Type B pancreatic cell (in vitro differentiated cells): ENCODE data around the gene THOP1. TPM values are rescaled to one million over a fixed set of nuclear protein-coding genes. Genes with fewer than 3 reads are reported as not detected.
"Not testable (repeated sequence)": the region's sequence is repeated elsewhere in the genome, so short reads cannot be mapped to it uniquely, and the experiment has no call there.

Experiments used
- DNase-seq: peaks from one replicate; pipeline ENCODE4 v3.0.0; 2021; ENCODE audit warnings: mixed read lengths; ENCODE audit not compliant: unreplicated experiment; ENCODE audit errors: extremely low spot score
- H3K27ac Mint-ChIP-seq: 2 replicates; pipeline ENCODE4 v1.8.0; 2021; ENCODE audit warnings: mild to moderate bottlenecking, mixed read lengths
- H3K27me3 Mint-ChIP-seq: 2 replicates; pipeline ENCODE4 v1.8.0; 2021; ENCODE audit warnings: mixed read lengths
- H3K36me3 Mint-ChIP-seq: 2 replicates; pipeline ENCODE4 v1.8.0; 2021; ENCODE audit warnings: mixed read lengths
- H3K4me1 Mint-ChIP-seq: one replicate; pipeline ENCODE4 v1.8.0; 2021; ENCODE audit warnings: mixed read lengths; ENCODE audit not compliant: unreplicated experiment
- H3K4me3 Mint-ChIP-seq: 2 replicates; pipeline ENCODE4 v1.8.0; 2021; ENCODE audit warnings: mild to moderate bottlenecking, mixed read lengths
- H3K9me3 Mint-ChIP-seq: 2 replicates; pipeline ENCODE4 v1.8.0; 2021; ENCODE audit warnings: mixed read lengths
- total RNA-seq: library from RNA; stranded (reverse); gene quantifications from 2 replicates; pipeline ENCODE4 v1.2.1, GENCODE V29; 2021; ENCODE audit warnings: low replicate concordance
- TF ChIP-seq, protein P1 (sequence below): fragments of 200-600 bp; sonication (generic); conservative IDR thresholded peaks from 2 replicates; pipeline ENCODE4 v1.5.0; 2021; ENCODE audit warnings: antibody characterized with exemption, mild to moderate bottlenecking

THOP1 gene
- total RNA-seq, 1 donor from 2014 or later: 109 TPM

DNA sequence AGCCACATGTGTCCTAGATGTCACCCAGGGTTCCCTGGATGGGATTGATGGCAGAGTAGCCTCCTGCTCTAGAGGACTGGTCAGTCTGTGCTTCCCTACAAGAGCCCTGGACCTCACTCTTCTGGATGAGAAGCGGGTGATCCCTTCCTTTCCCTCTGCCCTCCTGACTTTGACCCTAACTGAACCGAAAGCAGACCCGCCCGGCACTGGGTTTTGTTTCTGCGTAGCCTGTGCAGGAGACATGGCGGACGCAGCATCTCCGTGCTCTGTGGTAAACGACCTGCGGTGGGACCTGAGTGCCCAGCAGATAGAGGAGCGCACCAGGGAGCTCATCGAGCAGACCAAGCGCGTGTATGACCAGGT is 4.9 kb downstream of the THOP1 start:
- H3K27me3 Mint-ChIP-seq: no peaks in the 10 kb centered on the region
- no peaks in the 10 kb centered on the region for H3K36me3 Mint-ChIP-seq
- no peak for DNase-seq
- H3K27ac Mint-ChIP-seq: no peak overlapping the region
- TF ChIP-seq, protein P1, sequence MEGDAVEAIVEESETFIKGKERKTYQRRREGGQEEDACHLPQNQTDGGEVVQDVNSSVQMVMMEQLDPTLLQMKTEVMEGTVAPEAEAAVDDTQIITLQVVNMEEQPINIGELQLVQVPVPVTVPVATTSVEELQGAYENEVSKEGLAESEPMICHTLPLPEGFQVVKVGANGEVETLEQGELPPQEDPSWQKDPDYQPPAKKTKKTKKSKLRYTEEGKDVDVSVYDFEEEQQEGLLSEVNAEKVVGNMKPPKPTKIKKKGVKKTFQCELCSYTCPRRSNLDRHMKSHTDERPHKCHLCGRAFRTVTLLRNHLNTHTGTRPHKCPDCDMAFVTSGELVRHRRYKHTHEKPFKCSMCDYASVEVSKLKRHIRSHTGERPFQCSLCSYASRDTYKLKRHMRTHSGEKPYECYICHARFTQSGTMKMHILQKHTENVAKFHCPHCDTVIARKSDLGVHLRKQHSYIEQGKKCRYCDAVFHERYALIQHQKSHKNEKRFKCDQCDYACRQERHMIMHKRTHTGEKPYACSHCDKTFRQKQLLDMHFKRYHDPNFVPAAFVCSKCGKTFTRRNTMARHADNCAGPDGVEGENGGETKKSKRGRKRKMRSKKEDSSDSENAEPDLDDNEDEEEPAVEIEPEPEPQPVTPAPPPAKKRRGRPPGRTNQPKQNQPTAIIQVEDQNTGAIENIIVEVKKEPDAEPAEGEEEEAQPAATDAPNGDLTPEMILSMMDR: no peak
- no peak overlapping the region for H3K4me3 Mint-ChIP-seq
- peaks cover 11% of the 10 kb centered on the region for H3K4me1 Mint-ChIP-seq
- H3K9me3 Mint-ChIP-seq: no peaks in the 10 kb centered on the region

DNA sequence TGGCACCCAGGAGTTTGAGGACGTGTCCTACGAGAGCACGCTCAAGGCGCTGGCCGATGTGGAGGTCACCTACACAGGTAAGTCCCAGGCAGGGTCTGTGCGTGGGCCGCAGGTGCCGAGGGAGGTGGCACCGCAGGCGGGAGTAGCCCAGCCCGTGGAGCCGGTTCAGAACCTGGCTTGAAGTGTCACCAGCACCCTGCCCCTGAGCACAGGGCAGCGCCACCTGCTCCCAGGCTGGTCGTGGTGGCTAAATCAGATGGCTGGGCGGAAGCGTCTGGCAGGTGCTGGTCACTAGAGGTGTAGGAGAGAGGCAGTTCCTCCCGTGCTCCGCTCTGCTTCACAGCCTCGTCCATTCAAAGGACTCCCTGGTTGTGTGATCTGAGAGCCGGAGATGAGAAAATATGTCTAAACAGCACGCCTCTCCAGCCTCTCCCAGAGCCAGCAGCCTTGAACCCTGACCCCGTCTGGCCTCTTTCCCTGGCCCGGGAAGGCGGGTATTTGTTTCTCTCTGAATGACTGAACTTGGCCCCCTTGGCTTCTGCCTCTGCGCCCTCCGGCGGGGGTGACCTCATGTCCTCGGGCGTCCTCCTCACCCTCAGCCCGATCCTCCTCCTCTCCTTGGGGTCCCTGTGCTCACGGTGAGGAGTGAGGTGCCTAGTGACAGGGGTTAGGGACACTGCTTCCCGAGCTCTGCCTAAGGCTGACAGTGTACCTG is 5.4 kb downstream of the THOP1 start:
- TF ChIP-seq, protein P1: no peak
- H3K4me3 Mint-ChIP-seq: no peak overlapping the region
- peaks cover 10% of the 10 kb centered on the region for H3K4me1 Mint-ChIP-seq
- no peaks in the 10 kb centered on the region for H3K27me3 Mint-ChIP-seq
- H3K27ac Mint-ChIP-seq: no peak overlapping the region
- H3K9me3 Mint-ChIP-seq: no peaks in the 10 kb centered on the region
- H3K36me3 Mint-ChIP-seq: no peaks in the 10 kb centered on the region
- DNase-seq: no peak

DNA sequence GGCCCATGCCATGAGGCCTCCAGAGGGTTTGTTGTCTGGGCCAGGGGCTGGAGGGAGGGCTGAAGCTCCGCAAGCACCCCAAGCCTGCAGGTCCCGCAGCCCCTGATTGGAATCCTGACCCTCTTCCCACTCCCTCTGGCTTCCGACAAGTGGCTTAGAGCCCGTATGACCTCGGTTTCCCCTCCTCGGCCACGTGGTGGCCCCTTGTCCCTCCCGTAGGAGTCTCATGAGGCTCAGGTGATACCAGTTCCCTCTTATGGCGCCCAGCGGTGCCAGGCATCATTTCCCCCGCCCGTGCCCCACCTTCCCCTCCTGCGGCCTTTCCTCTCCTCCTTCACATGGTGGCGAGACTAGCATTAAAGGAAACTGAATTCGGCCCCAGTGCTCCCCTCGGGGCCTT is 6.1 kb downstream of the THOP1 start:
- TF ChIP-seq, protein P1: no peak
- no peak overlapping the region for H3K4me3 Mint-ChIP-seq

GRCh38 chr19:2791876-2792275 is 6.6 kb downstream of the THOP1 start:
- TF ChIP-seq, protein P1: no peak
- no peaks in the 10 kb centered on the region for H3K9me3 Mint-ChIP-seq
- H3K27me3 Mint-ChIP-seq: no peaks in the 10 kb centered on the region
- H3K4me1 Mint-ChIP-seq: peaks cover 5% of the 10 kb centered on the region
- H3K36me3 Mint-ChIP-seq: no peaks in the 10 kb centered on the region
- H3K4me3 Mint-ChIP-seq: no peak overlapping the region
- no peak overlapping the region for H3K27ac Mint-ChIP-seq
- DNase-seq: no peak

More for the DNA sequence above, 6.1 kb downstream of the THOP1 start:
- no peak for DNase-seq
- peaks cover 5% of the 10 kb centered on the region for H3K4me1 Mint-ChIP-seq
- H3K27ac Mint-ChIP-seq: no peak overlapping the region
- no peaks in the 10 kb centered on the region for H3K9me3 Mint-ChIP-seq
- H3K36me3 Mint-ChIP-seq: no peaks in the 10 kb centered on the region
- H3K27me3 Mint-ChIP-seq: no peaks in the 10 kb centered on the region

DNA sequence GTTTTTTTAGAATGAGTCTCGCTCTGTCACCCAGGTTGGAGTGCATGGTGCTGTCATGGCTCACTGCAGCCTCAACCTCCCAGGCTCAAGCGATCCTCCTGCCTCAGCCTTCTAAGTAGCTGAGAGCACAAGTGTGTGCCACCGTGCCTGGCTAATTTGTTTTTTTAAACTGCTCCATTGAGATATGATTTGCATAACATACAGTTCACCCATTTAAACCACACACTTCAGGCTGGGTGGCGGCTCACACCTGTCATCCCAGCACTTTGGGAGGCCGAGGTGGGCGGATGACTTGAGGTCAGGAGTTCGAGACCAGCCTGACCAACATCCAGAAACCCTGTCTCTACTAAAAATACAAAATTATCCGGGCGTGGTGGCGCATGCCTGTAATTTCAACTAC is 7.4 kb downstream of the THOP1 start:
- not testable (repeated sequence) for H3K9me3 Mint-ChIP-seq, DNase-seq, H3K4me1 Mint-ChIP-seq, H3K4me3 Mint-ChIP-seq, H3K27me3 Mint-ChIP-seq, H3K27ac Mint-ChIP-seq, H3K36me3 Mint-ChIP-seq

DNA sequence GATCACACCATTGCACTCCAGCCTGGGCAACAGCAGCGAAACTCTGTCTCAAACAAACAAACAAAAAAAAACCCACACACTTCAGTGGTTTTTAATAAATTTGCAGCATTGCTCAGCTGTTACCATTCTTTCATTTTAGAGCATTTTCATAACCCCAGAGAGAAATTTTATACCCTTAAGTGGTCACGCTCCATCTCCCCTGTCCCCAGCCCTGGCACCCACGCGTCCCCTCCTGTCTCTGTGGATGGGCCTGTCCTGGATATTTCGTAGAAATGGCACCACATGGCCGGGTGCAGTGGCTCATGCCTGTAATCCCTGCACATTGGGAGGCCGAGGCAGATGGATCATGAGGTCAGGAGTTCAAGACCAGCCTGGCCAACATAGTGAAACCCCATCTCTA is 7.8 kb downstream of the THOP1 start:
- Mint-ChIP-seq H3K9me3 (no peaks in the 10 kb centered on the region), H3K4me1 (no peaks in the 10 kb centered on the region), H3K27me3 (no peaks in the 10 kb centered on the region), H3K27ac (no peak overlapping the region), H3K36me3 (no peaks in the 10 kb centered on the region), H3K4me3 (no peak overlapping the region)
- TF ChIP-seq, protein P1: no peak
- DNase-seq: no peak
